HEK293 (cell line): ENCODE measurements around the gene CREB5.
A peak's percentile ranks its signal among the peaks of the same experiment; 100 is the strongest.

Experiments
- CTCF ChIA-PET: fragments of 350-600 bp; formaldehyde crosslinking; extraction: SDS; loops from one replicate; lab custom pipeline; 2021; ENCODE audit warnings: antibody characterized with exemption; lab: Yijun Ruan, JAX
- POLR2A ChIA-PET: fragments of 300-600 bp; formaldehyde crosslinking; extraction: SDS; loops from one replicate; lab custom pipeline; 2020; ENCODE audit warnings: antibody characterized with exemption, inconsistent platforms; lab: Yijun Ruan, JAX
- H3K27ac ChIP-seq: fragments of 200-500 bp; sonication (Bioruptor generic); 2 replicates; pipeline ENCODE4 v1.5.1; 2014; ENCODE audit warnings: low read depth, low read length, control low read depth, inconsistent platforms; ENCODE audit errors: extremely low read depth
- H3K36me3 ChIP-seq, 2 experiments: fragments of 200-500 bp in 1 of 2; sonication (Bioruptor generic) in 1 of 2; 1 replicate in 1 of 2; 2 replicates in 1 of 2; pipeline ENCODE4 v1.5.1; 2014 to 2017; ENCODE audit warnings: inconsistent platforms in 2 of 2, low read length in 2 of 2; ENCODE audit not compliant: control insufficient read depth in 2 of 2, insufficient read depth in 1 of 2
- H3K4me1 ChIP-seq: fragments of 200-500 bp; sonication (Bioruptor generic); 2 replicates; pipeline ENCODE4 v1.5.1; 2014; ENCODE audit warnings: mild to moderate bottlenecking, low read length, inconsistent platforms; ENCODE audit not compliant: control insufficient read depth, insufficient read depth
- H3K4me3 ChIP-seq: 2 replicates; pipeline ENCODE4 v1.5.1; 2011; ENCODE audit warnings: low read depth, mild to moderate bottlenecking, control low read depth, low read length, moderate library complexity
- H3K9me3 ChIP-seq: fragments of 200-500 bp; sonication (Bioruptor generic); 2 replicates; pipeline ENCODE4 v1.5.1; 2014; ENCODE audit warnings: low read depth, low read length, inconsistent platforms; ENCODE audit not compliant: control insufficient read depth, insufficient read depth
- EGR2 ChIP-seq: fragments of 450-650 bp; formaldehyde crosslinking; IDR thresholded peaks from 2 replicates; pipeline ENCODE4 v1.5.1; 2016; ENCODE audit warnings: low read depth, missing biosample characterization, missing genetic modification characterization
- GLI2 ChIP-seq: fragments of 450-650 bp; formaldehyde crosslinking; IDR thresholded peaks from 2 replicates; pipeline ENCODE4; 2017; ENCODE audit warnings: missing biosample characterization, missing genetic modification characterization, low read depth, borderline replicate concordance
- HOXA7 ChIP-seq: sonication (generic); formaldehyde crosslinking; IDR thresholded peaks from 2 replicates; pipeline ENCODE4 v1.8.1; 2022; ENCODE audit warnings: missing genetic modification reagents, borderline replicate concordance
- KLF7 ChIP-seq: fragments of 450-650 bp; formaldehyde crosslinking; IDR thresholded peaks from 2 replicates; pipeline ENCODE4 v1.5.1; 2016; ENCODE audit warnings: missing biosample characterization, missing genetic modification characterization, borderline replicate concordance
- RBAK ChIP-seq: fragments of 450-650 bp; formaldehyde crosslinking; IDR thresholded peaks from 2 replicates; pipeline ENCODE4 v1.5.1; 2016; ENCODE audit warnings: missing biosample characterization, missing genetic modification characterization
- SP7 ChIP-seq: fragments of 450-650 bp; formaldehyde crosslinking; IDR thresholded peaks from 2 replicates; pipeline ENCODE4 v1.5.1; 2016; ENCODE audit warnings: missing biosample characterization, missing genetic modification characterization
- TRIM28 ChIP-seq: IDR thresholded peaks from 2 replicates; pipeline ENCODE4 v1.6.1; 2011; ENCODE audit warnings: low read length, control low read depth, borderline replicate concordance
- YY1 ChIP-seq: fragments of 450-650 bp; formaldehyde crosslinking; IDR thresholded peaks from 2 replicates; pipeline ENCODE4 v1.5.1; 2018; ENCODE audit warnings: missing biosample characterization, missing genetic modification characterization
- YY2 ChIP-seq: fragments of 450-650 bp; formaldehyde crosslinking; IDR thresholded peaks from 2 replicates; pipeline ENCODE4 v1.5.1; 2016; ENCODE audit warnings: missing biosample characterization, missing genetic modification characterization
- ZBTB17 ChIP-seq: fragments of 450-650 bp; formaldehyde crosslinking; IDR thresholded peaks from 2 replicates; pipeline ENCODE4 v1.5.1; 2016; ENCODE audit warnings: missing biosample characterization, missing genetic modification characterization
- ZBTB7A ChIP-seq: fragments of 450-650 bp; formaldehyde crosslinking; IDR thresholded peaks from 2 replicates; pipeline ENCODE4 v1.5.1; 2016; ENCODE audit warnings: low read depth, missing biosample characterization, missing genetic modification characterization
- ZFHX2 ChIP-seq: fragments of 450-650 bp; formaldehyde crosslinking; conservative IDR thresholded peaks from 2 replicates; pipeline ENCODE4 v1.5.1; 2016; ENCODE audit warnings: missing biosample characterization, missing genetic modification characterization
- ZFP3 ChIP-seq: fragments of 450-650 bp; formaldehyde crosslinking; IDR thresholded peaks from 2 replicates; pipeline ENCODE4 v1.5.1; 2016; ENCODE audit warnings: low read depth, missing biosample characterization, missing genetic modification characterization
- ZIC2 ChIP-seq: fragments of 450-650 bp; formaldehyde crosslinking; IDR thresholded peaks from 2 replicates; pipeline ENCODE4 v1.5.1; 2016; ENCODE audit warnings: missing biosample characterization, missing genetic modification characterization
- ZNF155 ChIP-seq: fragments of 450-650 bp; formaldehyde crosslinking; IDR thresholded peaks from 2 replicates; pipeline ENCODE4 v1.5.1; 2016; ENCODE audit warnings: missing biosample characterization, missing genetic modification characterization
- ZNF335 ChIP-seq: fragments of 450-650 bp; formaldehyde crosslinking; conservative IDR thresholded peaks from 2 replicates; pipeline ENCODE4 v1.5.1; 2016; ENCODE audit warnings: missing biosample characterization, missing genetic modification characterization
- ZNF350 ChIP-seq: fragments of 450-650 bp; formaldehyde crosslinking; IDR thresholded peaks from 2 replicates; pipeline ENCODE4 v1.5.0; 2017; ENCODE audit warnings: missing biosample characterization, mild to moderate bottlenecking, missing genetic modification characterization
- ZNF48 ChIP-seq: fragments of 450-650 bp; formaldehyde crosslinking; IDR thresholded peaks from 2 replicates; pipeline ENCODE4 v1.5.1; 2016; ENCODE audit warnings: missing biosample characterization, missing genetic modification characterization
- ZNF501 ChIP-seq: fragments of 450-650 bp; formaldehyde crosslinking; IDR thresholded peaks from 2 replicates; pipeline ENCODE4 v1.5.1; 2016; ENCODE audit warnings: missing biosample characterization, missing genetic modification characterization
- ZNF514 ChIP-seq: fragments of 450-650 bp; formaldehyde crosslinking; IDR thresholded peaks from 2 replicates; pipeline ENCODE4 v1.5.1; 2016; ENCODE audit warnings: missing biosample characterization, missing genetic modification characterization
- ZNF585B ChIP-seq: fragments of 450-650 bp; formaldehyde crosslinking; IDR thresholded peaks from 2 replicates; pipeline ENCODE4 v1.5.1; 2016; ENCODE audit warnings: missing biosample characterization, missing genetic modification characterization
- ZNF610 ChIP-seq: fragments of 450-650 bp; formaldehyde crosslinking; IDR thresholded peaks from 2 replicates; pipeline ENCODE4 v1.5.1; 2016; ENCODE audit warnings: missing biosample characterization, missing genetic modification characterization, borderline replicate concordance
- ZNF626 ChIP-seq: fragments of 450-650 bp; sonication (Bioruptor Pico); formaldehyde crosslinking; IDR thresholded peaks from 2 replicates; pipeline ENCODE4 v1.5.1; 2018; ENCODE audit warnings: missing biosample characterization, missing genetic modification characterization, inconsistent platforms
- ZNF660 ChIP-seq: fragments of 450-650 bp; IDR thresholded peaks from 2 replicates; pipeline ENCODE4 v1.5.1; 2018; ENCODE audit warnings: missing biosample characterization, mild to moderate bottlenecking, missing genetic modification characterization
- ZSCAN16 ChIP-seq: fragments of 450-650 bp; formaldehyde crosslinking; IDR thresholded peaks from 2 replicates; pipeline ENCODE4 v1.5.1; 2016; ENCODE audit warnings: missing biosample characterization, missing genetic modification characterization
- ZSCAN30 ChIP-seq: fragments of 450-650 bp; IDR thresholded peaks from 2 replicates; pipeline ENCODE4 v1.5.1; 2018; ENCODE audit warnings: missing biosample characterization, mild to moderate bottlenecking, missing genetic modification characterization, moderate library complexity
- TF ChIP-seq, protein P1 (sequence below): fragments of 450-650 bp; formaldehyde crosslinking; IDR thresholded peaks from 2 replicates; pipeline ENCODE4 v1.5.1; 2016; ENCODE audit warnings: missing biosample characterization, missing genetic modification characterization
- TF ChIP-seq, protein P2 (sequence below): fragments of 450-650 bp; formaldehyde crosslinking; IDR thresholded peaks from 2 replicates; pipeline ENCODE4 v1.5.1; 2017; ENCODE audit warnings: missing biosample characterization, missing genetic modification characterization
- TF ChIP-seq, protein P3 (sequence below): fragments of 450-650 bp; formaldehyde crosslinking; IDR thresholded peaks from 2 replicates; pipeline ENCODE4 v1.5.1; 2016; ENCODE audit warnings: missing biosample characterization, missing genetic modification characterization

CREB5 gene

DNA sequence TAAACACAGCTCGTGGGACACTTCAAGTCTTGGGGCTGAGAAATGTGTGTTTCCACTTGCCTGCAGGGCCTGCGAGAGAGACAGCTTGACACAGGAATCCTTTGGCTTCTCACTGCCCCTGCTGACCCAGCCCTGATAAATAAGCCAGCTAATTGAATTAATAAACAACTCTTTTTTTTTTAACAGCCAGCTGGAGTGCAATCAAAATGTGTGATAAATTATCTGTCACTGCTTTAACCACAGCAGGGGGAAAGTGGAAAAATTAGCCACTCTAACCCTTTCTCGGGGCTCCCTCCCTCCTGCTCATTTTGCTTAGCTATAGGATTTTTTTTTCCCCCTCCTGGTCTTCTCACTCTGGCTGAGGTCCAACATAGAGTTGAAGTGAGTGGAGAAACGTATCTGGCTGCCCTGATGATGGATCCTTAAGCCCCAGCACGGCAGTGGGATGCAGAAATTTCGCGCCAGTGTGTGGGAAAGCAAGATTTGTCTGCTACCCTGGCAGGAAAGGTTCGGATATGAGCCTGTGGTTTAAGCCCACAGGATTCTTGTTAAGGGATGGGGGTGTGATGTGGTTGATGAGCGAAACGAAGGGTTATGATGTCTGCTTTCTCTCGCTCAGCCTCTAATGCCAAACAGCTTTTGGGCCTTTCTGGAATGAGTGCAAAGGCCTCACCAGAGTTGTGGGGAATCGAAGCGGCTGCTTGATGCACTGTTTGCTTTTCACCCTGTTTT lies 372.0 kb downstream of the CREB5 start:
- ChIA-PET POLR2A (no interaction called here), CTCF (no interaction called here)
- H3K4me1 ChIP-seq, result peaks cover 9% of the 10 kb centered on the region
- H3K36me3 ChIP-seq, result no peaks in the 10 kb centered on the region
- H3K27ac ChIP-seq, result no peak overlapping the region
- TF ChIP-seq, protein P1, sequence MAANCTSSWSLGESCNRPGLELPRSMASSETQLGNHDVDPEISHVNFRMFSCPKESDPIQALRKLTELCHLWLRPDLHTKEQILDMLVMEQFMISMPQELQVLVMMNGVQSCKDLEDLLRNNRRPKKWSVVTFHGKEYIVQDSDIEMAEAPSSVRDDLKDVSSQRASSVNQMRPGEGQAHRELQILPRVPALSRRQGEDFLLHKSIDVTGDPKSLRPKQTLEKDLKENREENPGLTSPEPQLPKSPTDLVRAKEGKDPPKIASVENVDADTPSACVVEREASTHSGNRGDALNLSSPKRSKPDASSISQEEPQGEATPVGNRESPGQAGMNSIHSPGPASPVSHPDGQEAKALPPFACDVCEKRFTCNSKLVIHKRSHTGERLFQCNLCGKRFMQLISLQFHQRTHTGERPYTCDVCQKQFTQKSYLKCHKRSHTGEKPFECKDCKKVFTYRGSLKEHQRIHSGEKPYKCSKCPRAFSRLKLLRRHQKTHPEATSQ (tag by site-specific recombination), result no peak
- TF ChIP-seq ZNF660 (tag by site-specific recombination) (peak; percentile 67; the same call in 1 of the 2 replicates), ZBTB17 (tag by site-specific recombination) (no peak), TRIM28 (no peak), KLF7 (no peak), ZNF350 (tag by site-specific recombination) (no peak), ZFHX2 (tag by site-specific recombination) (peak; percentile 33; the same call in 1 of the 2 replicates), ZSCAN16 (tag by site-specific recombination) (no peak), ZNF155 (no peak), ZIC2 (tag by site-specific recombination) (peak; percentile 46), ZFP3 (no peak), SP7 (tag by site-specific recombination) (no peak), ZNF501 (tag by site-specific recombination) (no peak), EGR2 (tag by site-specific recombination) (peak; percentile 23; the same call in 1 of the 2 replicates), ZSCAN30 (tag by site-specific recombination) (no peak), ZNF48 (no peak), ZNF514 (tag by site-specific recombination) (no peak), GLI2 (tag by site-specific recombination) (no peak), YY2 (tag by site-specific recombination) (no peak), YY1 (tag by site-specific recombination) (no peak)
- TF ChIP-seq, protein P2, sequence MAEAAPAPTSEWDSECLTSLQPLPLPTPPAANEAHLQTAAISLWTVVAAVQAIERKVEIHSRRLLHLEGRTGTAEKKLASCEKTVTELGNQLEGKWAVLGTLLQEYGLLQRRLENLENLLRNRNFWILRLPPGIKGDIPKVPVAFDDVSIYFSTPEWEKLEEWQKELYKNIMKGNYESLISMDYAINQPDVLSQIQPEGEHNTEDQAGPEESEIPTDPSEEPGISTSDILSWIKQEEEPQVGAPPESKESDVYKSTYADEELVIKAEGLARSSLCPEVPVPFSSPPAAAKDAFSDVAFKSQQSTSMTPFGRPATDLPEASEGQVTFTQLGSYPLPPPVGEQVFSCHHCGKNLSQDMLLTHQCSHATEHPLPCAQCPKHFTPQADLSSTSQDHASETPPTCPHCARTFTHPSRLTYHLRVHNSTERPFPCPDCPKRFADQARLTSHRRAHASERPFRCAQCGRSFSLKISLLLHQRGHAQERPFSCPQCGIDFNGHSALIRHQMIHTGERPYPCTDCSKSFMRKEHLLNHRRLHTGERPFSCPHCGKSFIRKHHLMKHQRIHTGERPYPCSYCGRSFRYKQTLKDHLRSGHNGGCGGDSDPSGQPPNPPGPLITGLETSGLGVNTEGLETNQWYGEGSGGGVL (tag by site-specific recombination), result peak; percentile 63
- no peak overlapping the region for H3K4me3 ChIP-seq
- H3K9me3 ChIP-seq, result no peaks in the 10 kb centered on the region

DNA sequence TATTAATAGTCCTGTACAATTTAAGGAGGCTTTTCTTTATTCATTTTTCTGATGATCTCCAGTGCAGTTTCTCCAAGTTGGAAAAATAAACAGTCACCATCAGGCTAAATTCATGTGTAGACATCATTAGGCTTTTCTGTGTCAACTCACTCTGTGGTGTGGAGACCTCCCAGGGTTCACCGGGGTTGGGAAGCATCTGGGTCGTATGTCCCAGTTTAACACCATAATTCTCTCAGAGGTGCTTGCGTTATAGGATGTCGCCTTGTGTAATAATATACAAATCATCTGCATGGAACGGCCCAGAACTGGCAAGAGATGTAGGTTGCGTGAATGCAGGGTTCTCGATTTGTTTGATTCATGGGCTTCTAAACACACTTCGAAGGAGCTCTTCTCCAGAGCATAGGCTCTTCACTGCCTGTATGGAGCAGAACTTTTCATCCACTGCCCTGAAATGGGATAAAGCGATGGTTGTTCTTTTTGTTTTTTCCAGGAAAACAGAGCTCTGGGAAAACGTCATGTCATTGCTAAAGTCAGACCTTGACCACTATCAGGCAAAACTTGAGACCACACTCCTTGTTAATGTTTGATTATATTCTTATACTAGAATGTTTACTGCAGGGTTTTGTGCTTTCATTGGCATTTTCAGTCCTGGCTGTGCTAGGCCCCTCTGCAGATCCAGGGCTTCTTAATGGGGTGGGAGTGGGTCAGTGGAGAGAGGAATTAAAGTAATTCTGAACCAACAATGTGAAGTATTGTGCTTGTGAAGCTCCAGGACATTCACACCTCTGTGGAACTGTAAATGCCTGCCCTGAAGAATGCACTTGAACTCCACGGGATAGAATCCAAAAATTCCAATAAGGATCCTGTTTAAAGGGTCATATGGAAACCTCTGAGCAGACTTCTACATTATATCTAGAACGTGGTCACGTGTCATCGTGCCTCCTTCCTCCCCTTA lies 373.0 kb downstream of the CREB5 start:
- Histone ChIP-seq H3K36me3 (no peaks in the 10 kb centered on the region), H3K9me3 (no peaks in the 10 kb centered on the region), H3K4me1 (peaks cover 9% of the 10 kb centered on the region), H3K4me3 (no peak overlapping the region), H3K27ac (no peak overlapping the region)
- POLR2A ChIA-PET, result no interaction called here
- CTCF ChIA-PET, result no interaction called here
- TF ChIP-seq, protein P3, sequence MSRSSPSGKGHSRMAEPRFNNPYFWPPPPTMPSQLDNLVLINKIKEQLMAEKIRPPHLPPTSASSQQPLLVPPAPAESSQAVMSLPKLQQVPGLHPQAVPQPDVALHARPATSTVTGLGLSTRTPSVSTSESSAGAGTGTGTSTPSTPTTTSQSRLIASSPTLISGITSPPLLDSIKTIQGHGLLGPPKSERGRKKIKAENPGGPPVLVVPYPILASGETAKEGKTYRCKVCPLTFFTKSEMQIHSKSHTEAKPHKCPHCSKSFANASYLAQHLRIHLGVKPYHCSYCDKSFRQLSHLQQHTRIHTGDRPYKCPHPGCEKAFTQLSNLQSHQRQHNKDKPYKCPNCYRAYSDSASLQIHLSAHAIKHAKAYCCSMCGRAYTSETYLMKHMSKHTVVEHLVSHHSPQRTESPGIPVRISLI (tag by site-specific recombination), result no peak
- no peak for TF ChIP-seq ZFP3
- TF ChIP-seq ZNF610 (tag by site-specific recombination), result no peak
- TF ChIP-seq ZNF626 (tag by site-specific recombination), result no peak
- TF ChIP-seq, protein P2 (tag by site-specific recombination), result no peak
- no peak for TF ChIP-seq ZNF585B
- no peak for TF ChIP-seq RBAK (tag by site-specific recombination)
- no peak for TF ChIP-seq ZNF335 (tag by site-specific recombination)
- TF ChIP-seq ZNF155, result no peak
- TF ChIP-seq ZBTB7A (tag by site-specific recombination), result no peak
- no peak for TF ChIP-seq HOXA7 (CRISPR knock-in tag)
